GM10248 (cell line): ENCODE measurements around the gene RBM20.

Source experiments
- CTCF ChIA-PET: fragments of 300-600 bp; sonication (Branson Sonifier 250); formaldehyde crosslinking; extraction: SDS; loops from one replicate; lab custom pipeline; 2021; ENCODE audit warnings: antibody characterized with exemption; lab: Yijun Ruan, JAX
- POLR2A ChIA-PET: fragments of 350-650 bp; sonication (Branson Sonifier 250); formaldehyde crosslinking; extraction: SDS; loops from one replicate; lab custom pipeline; 2020; ENCODE audit warnings: antibody characterized with exemption; lab: Yijun Ruan, JAX
- DNase-seq: peaks from one replicate; pipeline ENCODE4 v3.0.0; 2012; ENCODE audit errors: extremely low spot score
- TF ChIP-seq, protein P1 (sequence below): IDR thresholded peaks from 2 replicates; pipeline ENCODE4 v1.5.1; 2012; ENCODE audit warnings: mild to moderate bottlenecking, low read depth; ENCODE audit errors: extremely low read depth, missing control alignments, control extremely low read depth

RBM20 gene

DNA sequence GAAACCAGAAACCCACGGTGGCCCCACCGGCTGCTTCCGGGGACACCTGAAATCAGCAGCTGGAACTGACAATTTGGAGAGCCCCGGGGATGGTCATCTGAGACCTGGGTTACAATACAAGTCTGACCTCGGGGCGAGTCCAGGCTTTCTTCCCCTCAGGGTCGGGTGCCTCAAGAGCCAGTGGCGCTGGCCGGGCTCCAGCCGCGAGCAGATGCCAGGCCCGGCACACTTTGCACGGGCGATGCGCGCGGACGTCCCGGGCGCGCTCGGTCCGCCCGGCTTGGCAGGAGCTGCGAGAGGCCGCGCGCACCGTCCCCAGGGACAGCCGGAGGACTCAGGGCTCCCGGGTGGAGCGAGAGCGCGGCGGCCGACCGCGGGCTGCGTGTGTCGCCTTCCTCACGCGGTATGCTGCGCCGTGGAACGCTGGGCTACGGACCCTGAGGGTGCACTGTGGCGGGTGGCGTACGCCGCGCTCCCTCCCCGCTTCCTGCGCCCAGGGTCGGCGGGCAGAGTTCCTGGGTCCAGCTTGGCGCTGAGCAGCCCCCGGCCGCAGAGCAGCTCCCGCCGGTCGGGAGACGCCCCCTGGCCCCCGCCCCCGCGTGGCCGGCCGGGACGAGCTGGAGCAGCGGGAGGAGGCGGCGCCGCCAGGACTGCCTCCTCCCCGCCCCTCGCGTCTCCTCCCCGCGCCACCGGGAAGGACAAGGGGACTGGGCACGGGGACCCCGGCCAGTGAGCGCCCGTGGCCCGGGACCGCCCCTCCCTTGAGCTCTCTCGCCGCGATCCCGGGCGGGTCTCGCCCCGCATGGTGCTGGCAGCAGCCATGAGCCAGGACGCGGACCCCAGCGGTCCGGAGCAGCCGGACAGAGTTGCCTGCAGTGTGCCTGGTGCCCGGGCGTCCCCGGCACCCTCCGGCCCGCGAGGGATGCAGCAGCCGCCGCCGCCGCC is at the start of gene RBM20:
TSS of gene RBM20 (plus strand) at position 684 of the 945 bp plus-strand sequence. CDS start at position 803, 119 bp downstream.
- TF ChIP-seq, protein P1, sequence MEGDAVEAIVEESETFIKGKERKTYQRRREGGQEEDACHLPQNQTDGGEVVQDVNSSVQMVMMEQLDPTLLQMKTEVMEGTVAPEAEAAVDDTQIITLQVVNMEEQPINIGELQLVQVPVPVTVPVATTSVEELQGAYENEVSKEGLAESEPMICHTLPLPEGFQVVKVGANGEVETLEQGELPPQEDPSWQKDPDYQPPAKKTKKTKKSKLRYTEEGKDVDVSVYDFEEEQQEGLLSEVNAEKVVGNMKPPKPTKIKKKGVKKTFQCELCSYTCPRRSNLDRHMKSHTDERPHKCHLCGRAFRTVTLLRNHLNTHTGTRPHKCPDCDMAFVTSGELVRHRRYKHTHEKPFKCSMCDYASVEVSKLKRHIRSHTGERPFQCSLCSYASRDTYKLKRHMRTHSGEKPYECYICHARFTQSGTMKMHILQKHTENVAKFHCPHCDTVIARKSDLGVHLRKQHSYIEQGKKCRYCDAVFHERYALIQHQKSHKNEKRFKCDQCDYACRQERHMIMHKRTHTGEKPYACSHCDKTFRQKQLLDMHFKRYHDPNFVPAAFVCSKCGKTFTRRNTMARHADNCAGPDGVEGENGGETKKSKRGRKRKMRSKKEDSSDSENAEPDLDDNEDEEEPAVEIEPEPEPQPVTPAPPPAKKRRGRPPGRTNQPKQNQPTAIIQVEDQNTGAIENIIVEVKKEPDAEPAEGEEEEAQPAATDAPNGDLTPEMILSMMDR = no peak
- ChIA-PET CTCF (interaction anchor here (0.9 to 1.3 kb wide), 2 partner anchors 29 to 63 kb away, joined by 3 read pairs; no protein-coding TSS in a partner anchor), POLR2A (no interaction called here)
- peak; percentile 41 for DNase-seq

DNA sequence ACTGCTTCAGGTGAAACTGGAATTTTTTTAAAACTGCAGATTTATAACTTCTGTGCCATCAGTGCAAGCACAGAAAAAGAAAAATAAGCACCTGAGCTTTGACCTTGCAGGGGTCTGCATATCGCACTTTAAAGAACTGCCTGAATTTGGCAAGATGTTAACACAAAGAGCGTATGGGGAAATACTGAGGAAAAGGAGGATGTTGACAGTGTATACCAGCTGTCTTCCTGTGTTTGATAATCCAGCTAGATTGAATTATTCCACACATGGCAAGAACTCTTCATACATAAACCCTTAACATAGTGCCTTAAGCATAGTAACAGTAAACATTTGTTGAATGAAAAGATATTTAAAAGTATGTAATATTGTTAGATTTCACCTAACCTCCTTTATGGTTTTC is 46.7 kb upstream of the RBM20 start:
- no peak for DNase-seq
- ChIA-PET POLR2A (interaction anchor here (1.8 kb wide), 1 partner anchor 176 kb away, joined by 8 read pairs; no protein-coding TSS in a partner anchor), CTCF (interaction anchor here (1.0 to 1.8 kb wide), 7 partner anchors 11 to 287 kb away, joined by 3 to 6 read pairs (median 3); no protein-coding TSS in a partner anchor)
- TF ChIP-seq, protein P1 = no peak

DNA sequence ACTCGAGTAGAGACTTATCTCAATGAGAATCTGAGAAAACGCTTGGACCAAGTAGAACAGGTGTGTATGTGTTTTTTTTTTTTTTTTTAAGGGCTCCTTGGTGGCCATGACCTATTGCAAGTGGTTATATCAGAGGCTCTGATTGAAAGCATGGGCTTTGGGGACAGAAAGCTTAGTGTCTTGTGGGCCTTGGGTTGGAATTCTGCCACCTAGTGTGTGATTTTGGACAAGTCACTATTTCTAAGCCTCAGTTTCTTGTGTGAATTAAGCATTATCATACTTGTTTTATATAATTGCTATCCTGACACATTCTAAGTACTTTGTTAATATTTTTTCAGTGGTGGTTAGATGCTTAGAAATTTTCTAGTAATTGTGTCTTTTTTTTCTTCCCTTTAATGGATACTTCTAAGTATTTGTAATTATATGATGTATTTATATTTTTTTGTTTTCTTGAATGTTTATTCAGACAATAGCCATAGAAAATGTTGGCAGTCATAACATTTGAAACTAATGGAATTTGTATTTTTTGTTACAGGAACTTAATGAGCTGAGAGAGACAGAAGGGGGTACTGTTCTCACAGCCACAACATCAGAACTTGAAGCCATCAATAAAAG is 43.5 kb upstream of the RBM20 start:
- ChIA-PET POLR2A (interaction anchor here (0.9 kb wide), 1 partner anchor 20 kb away, joined by 3 read pairs; no protein-coding TSS in a partner anchor), CTCF (interaction anchor here (0.5 to 3.9 kb wide), 18 partner anchors 8 to 491 kb away, joined by 3 to 26 read pairs (median 5); partner anchors contain the start of gene SMNDC1)
- no peak for DNase-seq
- TF ChIP-seq, protein P1 = peak; percentile 52

DNA sequence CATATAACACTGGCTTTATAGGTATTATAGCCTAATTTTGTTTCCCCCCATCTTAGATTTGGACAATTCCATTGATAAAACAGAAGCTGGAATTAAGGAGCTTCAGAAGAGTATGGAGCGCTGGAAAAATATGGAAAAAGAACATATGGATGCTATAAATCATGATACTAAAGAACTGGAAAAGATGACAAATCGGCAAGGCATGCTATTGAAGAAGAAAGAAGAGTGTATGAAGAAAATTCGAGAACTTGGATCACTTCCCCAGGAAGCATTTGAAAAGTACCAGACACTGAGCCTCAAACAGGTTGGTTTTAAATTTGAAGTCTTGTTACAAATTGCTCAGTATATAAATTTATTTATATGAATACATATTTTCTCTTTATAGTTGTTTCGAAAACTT is 42.6 kb upstream of the RBM20 start:
- ChIA-PET CTCF (interaction anchor here (0.7 to 3.9 kb wide), 2 partner anchors 291 to 295 kb away, joined by 3 to 26 read pairs; partner anchors contain the start of gene SMNDC1), POLR2A (no interaction called here)
- no peak for DNase-seq
- TF ChIP-seq, protein P1 = no peak

DNA sequence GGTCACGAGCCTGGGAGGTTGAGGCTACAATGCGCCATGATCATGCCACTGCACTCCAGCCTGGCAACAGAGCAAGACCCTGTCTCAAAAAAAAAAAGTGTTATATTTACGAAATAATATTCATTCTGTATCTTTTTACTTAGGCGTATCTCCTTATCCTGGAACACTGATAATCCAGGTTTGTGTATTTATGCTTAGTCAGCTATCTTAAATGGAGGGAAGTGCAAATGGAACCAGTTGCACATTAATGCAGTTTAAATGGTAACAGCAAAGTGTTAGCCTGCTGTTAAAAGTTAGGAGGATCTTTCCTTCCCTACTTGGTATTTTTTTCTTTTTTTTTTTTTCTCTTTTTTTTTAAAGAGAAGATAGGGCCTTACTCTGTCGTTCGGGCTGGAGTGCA is 36.0 kb upstream of the RBM20 start:
- POLR2A ChIA-PET = interaction anchor here (0.9 kb wide), 1 partner anchor 24 kb away, joined by 3 read pairs; no protein-coding TSS in a partner anchor
- TF ChIP-seq, protein P1 = no peak
- CTCF ChIA-PET = interaction anchor here (0.9 to 3.0 kb wide), 17 partner anchors 8 to 1533 kb away, joined by 3 to 13 read pairs (median 4); no protein-coding TSS in a partner anchor
- DNase-seq = no peak

DNA sequence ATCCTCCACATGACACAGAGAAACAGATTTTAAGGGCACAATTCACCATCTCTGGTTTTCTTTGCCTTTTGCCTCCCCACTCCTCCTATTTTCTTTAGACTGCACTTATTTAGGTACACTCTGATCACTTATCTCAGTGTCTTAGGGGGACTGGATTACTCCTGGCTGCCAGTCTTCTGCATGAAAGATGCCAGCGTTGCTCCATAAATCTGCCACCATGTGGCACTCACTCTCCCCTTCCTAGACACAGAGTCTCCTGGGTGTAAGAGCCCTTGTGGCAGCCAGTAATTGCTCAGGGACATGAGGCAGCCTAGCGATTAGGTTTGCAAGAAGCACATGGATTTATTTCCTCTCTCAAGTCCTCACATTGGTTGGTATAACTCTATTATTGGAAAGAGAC is 34.5 kb upstream of the RBM20 start:
- POLR2A ChIA-PET = no interaction called here
- no peak for DNase-seq
- CTCF ChIA-PET = interaction anchor here (0.6 to 3.0 kb wide), 14 partner anchors 8 to 1527 kb away, joined by 3 to 13 read pairs (median 4); no protein-coding TSS in a partner anchor
- TF ChIP-seq, protein P1 = no peak
